ENCODE data around the gene TFAP2E.

TFAP2E gene

DNA sequence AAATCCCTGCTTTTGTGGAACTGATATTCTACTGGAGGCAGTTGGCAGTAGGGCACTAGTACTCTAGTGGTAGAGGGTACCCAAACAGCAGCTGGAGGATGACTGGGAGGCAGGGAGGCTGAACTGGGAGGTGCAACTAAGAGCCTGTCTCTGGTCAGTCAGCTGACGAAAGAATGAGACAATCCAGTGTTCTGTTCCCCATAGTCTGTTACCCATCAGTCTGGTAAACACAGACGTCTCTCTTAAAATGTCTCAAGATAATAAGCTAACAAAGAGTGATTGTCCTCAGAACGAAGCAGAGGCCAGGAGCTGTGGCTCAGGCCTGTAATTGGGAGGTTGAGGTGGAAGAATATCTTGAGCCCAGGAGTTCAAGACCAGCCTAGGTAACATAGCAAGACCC, 30.4 kb downstream of the TFAP2E start:
- TF ChIP-seq, protein P1, sequence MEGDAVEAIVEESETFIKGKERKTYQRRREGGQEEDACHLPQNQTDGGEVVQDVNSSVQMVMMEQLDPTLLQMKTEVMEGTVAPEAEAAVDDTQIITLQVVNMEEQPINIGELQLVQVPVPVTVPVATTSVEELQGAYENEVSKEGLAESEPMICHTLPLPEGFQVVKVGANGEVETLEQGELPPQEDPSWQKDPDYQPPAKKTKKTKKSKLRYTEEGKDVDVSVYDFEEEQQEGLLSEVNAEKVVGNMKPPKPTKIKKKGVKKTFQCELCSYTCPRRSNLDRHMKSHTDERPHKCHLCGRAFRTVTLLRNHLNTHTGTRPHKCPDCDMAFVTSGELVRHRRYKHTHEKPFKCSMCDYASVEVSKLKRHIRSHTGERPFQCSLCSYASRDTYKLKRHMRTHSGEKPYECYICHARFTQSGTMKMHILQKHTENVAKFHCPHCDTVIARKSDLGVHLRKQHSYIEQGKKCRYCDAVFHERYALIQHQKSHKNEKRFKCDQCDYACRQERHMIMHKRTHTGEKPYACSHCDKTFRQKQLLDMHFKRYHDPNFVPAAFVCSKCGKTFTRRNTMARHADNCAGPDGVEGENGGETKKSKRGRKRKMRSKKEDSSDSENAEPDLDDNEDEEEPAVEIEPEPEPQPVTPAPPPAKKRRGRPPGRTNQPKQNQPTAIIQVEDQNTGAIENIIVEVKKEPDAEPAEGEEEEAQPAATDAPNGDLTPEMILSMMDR (IDR thresholded peaks at IDR 0.05; ENCODE audit: low read depth, low read length): no peak
- H3K4me3 ChIP-seq (ENCODE audit: low read depth, low read length): no peak overlapping the region
- no peak for DNase-seq
- no peaks in the 10 kb centered on the region for H3K27me3 ChIP-seq
- no peaks in the 10 kb centered on the region for H3K4me1 ChIP-seq
- no peaks in the 10 kb centered on the region for H3K9me3 ChIP-seq
- H3K36me3 ChIP-seq: peaks cover 22% of the 10 kb centered on the region

DNA sequence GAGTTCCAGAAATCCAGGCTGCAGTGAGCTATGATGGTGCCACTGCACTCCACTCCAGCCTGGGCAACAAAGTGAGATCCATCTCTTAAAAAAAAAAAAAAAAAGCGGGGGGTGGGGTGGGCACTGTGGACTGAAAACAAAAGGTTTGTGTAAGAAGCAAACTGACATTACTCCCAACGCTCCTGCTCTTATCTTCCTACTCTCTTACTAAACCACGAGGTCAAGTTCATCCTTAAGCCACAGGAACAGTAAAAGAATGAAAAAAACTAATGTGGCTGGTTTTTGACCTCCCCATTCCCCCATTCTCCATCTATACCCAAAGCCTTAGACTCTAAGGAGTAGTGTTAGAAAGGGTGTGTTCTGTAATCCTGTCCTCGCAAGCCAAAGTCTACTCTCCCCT, 30.8 kb downstream of the TFAP2E start:
- no peak for DNase-seq
- H3K4me1 ChIP-seq: no peaks in the 10 kb centered on the region
- peaks cover 27% of the 10 kb centered on the region for H3K36me3 ChIP-seq
- H3K9me3 ChIP-seq: no peaks in the 10 kb centered on the region
- H3K27me3 ChIP-seq: no peaks in the 10 kb centered on the region
- no peak overlapping the region for H3K4me3 ChIP-seq (ENCODE audit: low read depth, low read length)
- TF ChIP-seq, protein P1 (IDR thresholded peaks at IDR 0.05; ENCODE audit: low read depth, low read length): no peak

DNA sequence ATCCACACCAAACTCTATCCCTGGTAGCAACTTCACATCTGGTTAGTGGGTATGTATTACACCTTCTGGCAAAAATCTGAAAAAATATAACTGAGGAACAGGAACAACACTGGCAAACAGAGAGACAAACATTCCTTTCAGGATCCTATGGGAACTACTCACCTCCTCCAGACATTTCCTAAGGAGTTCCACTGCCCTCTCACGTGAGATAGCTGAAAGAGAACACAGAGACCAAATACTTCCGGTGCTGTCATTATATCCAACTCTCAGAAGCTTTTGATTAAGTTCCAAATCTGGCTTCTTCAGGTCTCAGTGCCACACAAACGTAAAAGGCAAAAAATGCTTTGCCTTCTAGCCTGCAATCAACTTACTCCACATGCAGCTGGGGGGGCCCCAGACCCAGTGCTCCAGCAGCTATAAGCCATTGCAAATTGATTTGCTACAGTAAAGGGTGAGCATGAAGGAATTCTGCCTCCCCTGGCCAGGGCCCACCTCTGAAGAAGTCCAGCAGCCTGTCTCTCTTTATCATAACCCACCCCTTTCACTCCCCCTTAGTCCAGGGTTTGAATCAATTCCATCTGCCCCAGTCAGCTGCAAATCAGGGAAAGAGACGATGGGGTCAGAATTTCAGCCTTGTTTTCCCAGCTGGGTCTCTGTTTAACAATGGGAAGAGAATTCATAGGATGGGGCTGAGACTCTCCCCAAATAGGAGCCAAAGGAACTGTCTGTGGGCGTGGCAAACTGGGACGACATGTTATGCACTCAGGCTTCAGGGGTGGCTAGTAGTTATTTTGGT, 32.2 kb downstream of the TFAP2E start:
- Histone ChIP-seq H3K4me1 (no peaks in the 10 kb centered on the region), H3K9me3 (no peaks in the 10 kb centered on the region), H3K36me3 (peaks cover 31% of the 10 kb centered on the region), H3K27me3 (no peaks in the 10 kb centered on the region), H3K4me3 (ENCODE audit: low read depth, low read length) (no peak overlapping the region)
- TF ChIP-seq, protein P1 (IDR thresholded peaks at IDR 0.05; ENCODE audit: low read depth, low read length): no peak
- DNase-seq: no peak

DNA sequence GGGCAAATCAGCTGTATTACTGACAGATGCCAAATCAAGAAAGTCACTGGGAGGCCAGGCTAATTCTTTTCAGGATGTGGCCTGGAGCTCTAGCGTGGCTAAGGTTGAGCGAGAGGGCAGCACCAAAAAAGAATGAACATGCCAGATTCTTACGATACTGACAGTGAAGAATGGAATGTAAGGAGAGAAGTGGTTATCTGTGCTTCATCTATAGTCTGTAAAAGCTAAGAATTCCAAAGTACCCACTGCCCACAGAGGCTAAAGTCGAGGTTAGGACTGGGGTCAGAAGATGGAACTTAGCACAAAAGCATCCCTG, 32.7 kb downstream of the TFAP2E start:
- no peak overlapping the region for H3K4me3 ChIP-seq (ENCODE audit: low read depth, low read length)
- TF ChIP-seq, protein P1 (IDR thresholded peaks at IDR 0.05; ENCODE audit: low read depth, low read length): no peak
- no peaks in the 10 kb centered on the region for H3K9me3 ChIP-seq
- no peaks in the 10 kb centered on the region for H3K4me1 ChIP-seq
- H3K27me3 ChIP-seq: no peaks in the 10 kb centered on the region
- DNase-seq: no peak
- H3K36me3 ChIP-seq: peaks cover 31% of the 10 kb centered on the region

DNA sequence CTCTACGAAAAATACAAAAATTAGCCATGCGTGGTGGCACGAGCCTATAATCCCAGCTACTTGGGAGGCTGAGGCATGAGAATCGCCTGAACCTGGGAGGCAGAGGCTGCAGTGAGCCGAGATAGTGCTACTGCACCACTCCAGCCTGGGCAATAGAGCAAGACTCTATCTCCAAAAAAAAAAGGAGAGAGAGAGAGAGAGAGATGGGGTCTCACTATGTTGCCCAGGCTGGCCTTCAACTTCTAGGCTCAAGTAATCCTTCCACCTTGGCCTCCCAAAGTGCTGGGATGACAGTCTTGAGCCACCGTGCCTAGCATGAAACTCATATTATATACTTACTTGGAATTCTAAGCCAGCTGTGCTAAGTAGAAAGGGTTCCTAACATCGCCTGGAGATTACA, 38.5 kb downstream of the TFAP2E start:
- no peak for DNase-seq
- Histone ChIP-seq H3K4me1 (no peaks in the 10 kb centered on the region), H3K9me3 (no peaks in the 10 kb centered on the region), H3K4me3 (ENCODE audit: low read depth, low read length) (no peak overlapping the region), H3K36me3 (peaks cover 9% of the 10 kb centered on the region; the same call in 1 of the 2 replicates), H3K27me3 (no peaks in the 10 kb centered on the region)
- TF ChIP-seq, protein P1 (IDR thresholded peaks at IDR 0.05; ENCODE audit: low read depth, low read length): no peak

DNA sequence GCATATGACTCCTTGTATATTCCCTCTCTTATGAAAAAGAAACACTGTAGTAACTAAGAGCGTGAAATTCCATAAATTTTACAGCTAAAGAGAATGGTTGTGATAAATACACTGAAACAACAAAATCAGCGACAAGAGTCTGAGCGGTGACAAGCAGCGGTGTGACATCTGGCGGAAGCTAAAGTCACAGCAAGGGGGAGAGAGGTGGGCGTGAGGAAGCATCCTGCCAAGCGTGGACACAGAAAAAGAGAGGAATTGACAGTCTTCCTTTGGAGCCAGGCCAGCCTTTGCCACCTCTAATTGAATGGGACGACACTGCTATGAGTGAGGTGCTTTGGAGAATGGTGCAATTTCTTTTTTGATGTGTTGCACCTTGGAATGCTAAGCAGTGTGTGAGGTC, 42.3 kb downstream of the TFAP2E start:
- no peaks in the 10 kb centered on the region for H3K4me1 ChIP-seq
- TF ChIP-seq, protein P1 (IDR thresholded peaks at IDR 0.05; ENCODE audit: low read depth, low read length): no peak
- H3K9me3 ChIP-seq: no peaks in the 10 kb centered on the region
- no peak for DNase-seq
- no peak overlapping the region for H3K4me3 ChIP-seq (ENCODE audit: low read depth, low read length)
- H3K36me3 ChIP-seq: no peaks in the 10 kb centered on the region; the same call in 1 of the 2 replicates
- H3K27me3 ChIP-seq: no peaks in the 10 kb centered on the region

All from BE2C (cell line).